OCI-LY1 (cell line): ENCODE measurements around the gene NIFK.
A peak's percentile ranks its signal among the peaks of the same experiment; 100 is the strongest.

Source experiments
- H2AFZ ChIP-seq: fragments of 200-600 bp; sonication (generic), shearing (Covaris generic); 2 replicates; pipeline ENCODE4 v1.6.0; 2014; ENCODE audit warnings: antibody characterized with exemption, mild to moderate bottlenecking, low read length
- H3F3A ChIP-seq: fragments of 200-600 bp; sonication (generic), shearing (Covaris generic); 2 replicates; pipeline ENCODE4 v1.6.0; 2014; ENCODE audit warnings: mild to moderate bottlenecking, antibody characterized with exemption, low read length, moderate library complexity; ENCODE audit not compliant: insufficient read depth
- H3K27ac ChIP-seq: fragments of 200-600 bp; sonication (generic); 2 replicates; pipeline ENCODE4 v1.5.1; 2014; ENCODE audit warnings: low read length, mixed run types, mild to moderate bottlenecking, low read depth; ENCODE audit not compliant: poor library complexity, severe bottlenecking
- H3K27me3 ChIP-seq: fragments of 200-600 bp; sonication (generic); 2 replicates; pipeline ENCODE4 v1.6.0; 2014; ENCODE audit warnings: antibody characterized with exemption, mild to moderate bottlenecking, low read length, moderate library complexity; ENCODE audit not compliant: insufficient read depth
- H3K36me3 ChIP-seq: fragments of 200-600 bp; sonication (generic); 2 replicates; pipeline ENCODE4 v1.6.1; 2014; ENCODE audit warnings: mild to moderate bottlenecking, antibody characterized with exemption, low read length, moderate library complexity, mixed read lengths; ENCODE audit not compliant: insufficient read depth
- H3K4me1 ChIP-seq: fragments of 200-600 bp; sonication (generic); 2 replicates; pipeline ENCODE4 v1.5.1; 2014; ENCODE audit warnings: mild to moderate bottlenecking, low read length, moderate library complexity; ENCODE audit not compliant: insufficient read depth, severe bottlenecking
- H3K4me2 ChIP-seq: fragments of 200-600 bp; sonication (generic), shearing (Covaris generic); 2 replicates; pipeline ENCODE4 v1.6.1; 2014; ENCODE audit warnings: low read length
- H3K4me3 ChIP-seq: fragments of 200-600 bp; sonication (generic); 2 replicates; pipeline ENCODE4 v1.5.1; 2014; ENCODE audit warnings: low read length, low read depth, mild to moderate bottlenecking, mixed read lengths; ENCODE audit not compliant: poor library complexity, severe bottlenecking
- H3K79me2 ChIP-seq: fragments of 200-600 bp; shearing (Covaris generic); 2 replicates; pipeline ENCODE4 v1.6.1; 2016; ENCODE audit warnings: mixed run types, low read length, mixed read lengths; ENCODE audit not compliant: insufficient read depth
- H3K9ac ChIP-seq: fragments of 200-600 bp; sonication (generic), shearing (Covaris generic); 2 replicates; pipeline ENCODE4 v1.6.1; 2014; ENCODE audit warnings: mild to moderate bottlenecking, low read length, mixed read lengths
- H3K9me2 ChIP-seq: fragments of 200-600 bp; sonication (generic), shearing (Covaris generic); 2 replicates; pipeline ENCODE4 v1.6.1; 2014; ENCODE audit warnings: low read depth, mild to moderate bottlenecking, low read length, mixed read lengths
- H3K9me3 ChIP-seq: fragments of 200-600 bp; shearing (Covaris generic); 2 replicates; pipeline ENCODE4 v1.6.1; 2014; ENCODE audit warnings: low read length, mixed read lengths
- H4K20me1 ChIP-seq: fragments of 200-600 bp; sonication (generic), shearing (Covaris generic); 2 replicates; pipeline ENCODE4 v1.6.0; 2016; ENCODE audit warnings: mild to moderate bottlenecking, low read length; ENCODE audit not compliant: insufficient read depth
- CTCF ChIP-seq: fragments of 200-600 bp; sonication (generic), shearing (Covaris generic); IDR thresholded peaks from 2 replicates; pipeline ENCODE4 v1.5.1; 2017; ENCODE audit warnings: mild to moderate bottlenecking, antibody characterized with exemption, low read length, moderate library complexity, mixed read lengths
- EZH2 ChIP-seq: fragments of 200-600 bp; sonication (generic), shearing (Covaris generic); IDR thresholded peaks from 2 replicates; pipeline ENCODE4 v1.8.0; 2017; ENCODE audit warnings: borderline replicate concordance, mixed run types, mild to moderate bottlenecking, antibody characterized with exemption, low read length, moderate library complexity, mixed read lengths

NIFK gene

GRCh38 chr2:121774235-121774634 is 37.6 kb upstream of the NIFK start:
- no peaks in the 10 kb centered on the region for H4K20me1 ChIP-seq
- peaks cover 10% of the 10 kb centered on the region; the same call in 1 of the 2 replicates for H3K36me3 ChIP-seq
- no peaks in the 10 kb centered on the region for H3K27me3 ChIP-seq
- H3K79me2 ChIP-seq, result no peaks in the 10 kb centered on the region
- no peak overlapping the region for H3K9ac ChIP-seq
- TF ChIP-seq CTCF (no peak), EZH2 (no peak)
- H3K4me3 ChIP-seq, result no peak overlapping the region
- no peaks in the 10 kb centered on the region for H3K9me3 ChIP-seq
- no peak overlapping the region for H3K4me2 ChIP-seq
- no peaks in the 10 kb centered on the region for H3F3A ChIP-seq
- H3K4me1 ChIP-seq, result peaks cover 54% of the 10 kb centered on the region
- H3K9me2 ChIP-seq, result no peaks in the 10 kb centered on the region
- no peak overlapping the region for H2AFZ ChIP-seq
- H3K27ac ChIP-seq, result peak overlapping the region; percentile 97

- Histone ChIP-seq H4K20me1 (no peaks in the 10 kb centered on the region), H3K27me3 (no peaks in the 10 kb centered on the region), H3K27ac (peak overlapping the region; percentile 97), H3K4me3 (peak overlapping the region; percentile 3), H3F3A (no peaks in the 10 kb centered on the region), H3K79me2 (no peaks in the 10 kb centered on the region), H3K4me2 (peak overlapping the region; percentile 43), H3K4me1 (peaks cover 50% of the 10 kb centered on the region), H3K9me2 (no peaks in the 10 kb centered on the region), H3K9me3 (no peaks in the 10 kb centered on the region), H3K36me3 (peaks cover 22% of the 10 kb centered on the region), H3K9ac (peak overlapping the region; percentile 56; the same call in 1 of the 2 replicates), H2AFZ (no peak overlapping the region)
- no peak for TF ChIP-seq EZH2
- no peak for TF ChIP-seq CTCF
Observed at GRCh38 chr2:121771976-121772742, 35.5 kb upstream of the NIFK start.

GRCh38 chr2:121768143-121768755 is 31.6 kb upstream of the NIFK start:
- Histone ChIP-seq H4K20me1 (no peaks in the 10 kb centered on the region), H3K4me3 (no peak overlapping the region), H3K27me3 (no peaks in the 10 kb centered on the region), H3K4me2 (no peak overlapping the region), H3K9me3 (no peaks in the 10 kb centered on the region), H3K9ac (no peak overlapping the region), H3K4me1 (peaks cover 23% of the 10 kb centered on the region), H3K36me3 (peaks cover 61% of the 10 kb centered on the region), H3F3A (no peaks in the 10 kb centered on the region), H3K79me2 (no peaks in the 10 kb centered on the region), H3K9me2 (no peaks in the 10 kb centered on the region), H3K27ac (no peak overlapping the region), H2AFZ (no peak overlapping the region)
- TF ChIP-seq CTCF (no peak), EZH2 (no peak)
